Left renal cortex interstitium (tissue), 4 donors: ENCODE measurements around the gene RNF25. TPM values are rescaled to one million over a fixed set of nuclear protein-coding genes. Genes with fewer than 3 reads are reported as not detected.

Source experiments
- DNase-seq, 4 donors: peaks; one replicate each; pipeline ENCODE4 v3.0.0-alpha.2; 2013; ENCODE audit warnings: low read depth in 4 of 4, low spot score in 2 of 4, missing footprints in 1 of 4
- polyA plus RNA-seq, 4 donors: library from polyadenylated mRNA; unstranded; fragments of 120-200 nt; gene quantifications; one replicate each; pipeline ENCODE4 v1.2.1, GENCODE V29; 2013; ENCODE audit not compliant: insufficient read length in 4 of 4

The RNF25 gene
- polyA plus RNA-seq, 4 donors = 44.3 to 53.9 (median 48.3) TPM

DNA sequence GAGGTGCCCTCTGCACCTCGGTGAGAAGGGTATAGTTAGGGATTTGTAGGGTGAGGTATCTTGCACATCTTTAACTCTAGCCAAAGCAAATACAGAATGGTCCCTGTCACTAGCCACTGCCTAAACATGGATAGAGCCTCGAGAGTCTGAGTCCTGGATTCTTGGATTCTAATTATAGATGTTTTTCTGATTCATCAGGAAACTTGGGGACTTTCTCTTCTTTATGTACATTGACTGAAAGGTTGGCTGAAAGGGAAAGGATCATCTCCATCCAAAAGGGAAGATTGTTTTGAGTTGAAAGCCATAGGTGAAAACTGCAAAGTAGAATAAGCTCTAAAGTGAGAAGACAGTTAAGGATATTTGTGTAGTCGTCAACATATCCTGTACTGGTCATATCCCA, 8.3 kb upstream of the RNF25 start:
- DNase-seq = no peak

- no peak for DNase-seq
These were observed 7.3 kb upstream of the RNF25 start for GRCh38 chr2:218679119-218679518.

DNA sequence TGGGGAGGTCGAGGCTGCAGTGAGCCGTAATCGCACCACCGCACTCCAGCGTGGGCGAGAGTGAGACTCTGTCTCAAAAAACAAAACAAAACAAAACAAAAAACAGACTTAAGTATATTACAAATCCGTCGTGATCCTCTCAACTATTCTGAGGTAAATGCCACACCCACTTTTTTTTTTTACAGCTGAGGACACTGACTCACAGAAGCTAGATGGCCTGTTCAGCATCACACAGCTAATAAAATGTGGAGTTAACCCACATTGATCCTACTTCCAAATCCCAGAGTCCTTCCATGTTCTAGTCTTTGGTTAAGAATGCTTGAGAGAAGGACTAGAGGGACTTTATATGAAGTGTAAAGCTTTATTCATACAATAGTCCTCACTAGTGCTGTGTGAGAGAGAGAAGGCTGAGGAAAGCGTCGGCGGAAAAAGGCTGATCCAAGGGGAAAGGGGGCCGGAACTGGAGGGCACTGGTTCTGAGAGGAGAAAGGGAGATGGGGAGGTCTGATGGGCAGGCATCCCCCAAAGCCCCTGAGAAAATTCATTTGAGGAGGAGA, 627 bp downstream of the RNF25 start:
- DNase-seq = no peak

DNA sequence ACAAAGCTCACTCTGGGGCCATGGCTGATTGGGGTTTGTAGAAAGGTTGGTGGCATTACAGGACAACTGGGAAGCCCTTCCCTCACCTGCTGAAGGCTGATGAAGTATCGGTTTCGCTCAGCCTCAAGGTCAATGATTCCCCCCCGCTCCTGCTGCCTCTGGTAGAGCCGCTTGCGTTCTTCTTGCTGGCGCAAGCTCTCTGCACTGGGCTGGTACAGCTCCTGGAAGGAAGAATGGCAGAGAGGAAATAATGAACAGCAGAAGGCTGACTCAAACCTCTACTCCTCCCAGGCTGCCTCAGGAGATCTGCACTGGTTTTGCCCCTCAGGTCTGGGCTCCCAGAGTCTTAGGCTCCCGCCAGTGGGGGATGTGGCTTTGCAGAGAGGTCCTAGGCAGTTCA, 7.1 kb downstream of the RNF25 start:
- DNase-seq = no peak

DNA sequence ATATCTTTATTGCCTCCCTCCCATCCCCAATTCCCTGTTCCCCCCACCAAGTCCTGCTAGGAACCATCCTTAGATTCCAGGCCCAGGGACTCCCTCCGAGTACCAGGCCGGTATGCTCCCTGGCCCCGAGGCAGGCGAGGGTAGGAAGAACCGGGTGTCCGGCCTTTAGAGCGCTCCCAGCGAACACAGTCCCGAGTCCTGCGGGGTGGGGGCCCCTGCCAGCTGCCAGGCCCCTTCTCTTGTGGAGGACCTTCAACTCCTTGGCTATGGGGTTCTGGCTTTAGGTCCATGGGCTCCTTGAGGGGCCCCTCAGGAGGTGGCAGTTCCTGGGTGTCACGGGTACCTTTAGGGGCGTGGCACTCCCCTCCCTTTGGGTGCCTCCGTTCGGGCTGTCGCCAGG, 7.9 kb downstream of the RNF25 start:
- DNase-seq = no peak

- no peak for DNase-seq
These were observed 9.0 kb downstream of the RNF25 start for GRCh38 chr2:218662827-218663226.

DNA sequence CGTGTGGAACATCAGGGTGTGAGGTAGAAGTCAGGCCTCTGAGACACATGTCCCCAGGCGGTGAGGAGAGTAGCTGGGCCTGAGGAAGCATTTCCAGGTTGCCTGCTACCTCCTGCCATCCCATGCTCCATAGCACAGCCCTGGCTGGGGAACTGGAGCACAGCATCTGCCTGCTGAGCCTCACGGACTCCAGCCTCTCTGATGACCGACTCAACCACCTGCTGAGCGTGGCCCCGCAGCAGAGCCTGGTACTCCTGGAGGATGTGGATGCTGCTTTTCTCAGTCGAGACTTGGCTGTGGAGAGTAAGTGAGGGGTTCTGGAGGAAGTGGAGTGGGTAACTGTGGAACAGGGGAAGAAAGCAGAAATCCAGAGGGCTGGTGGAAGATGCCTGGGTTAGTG, 9.4 kb downstream of the RNF25 start:
- no peak for DNase-seq

DNA sequence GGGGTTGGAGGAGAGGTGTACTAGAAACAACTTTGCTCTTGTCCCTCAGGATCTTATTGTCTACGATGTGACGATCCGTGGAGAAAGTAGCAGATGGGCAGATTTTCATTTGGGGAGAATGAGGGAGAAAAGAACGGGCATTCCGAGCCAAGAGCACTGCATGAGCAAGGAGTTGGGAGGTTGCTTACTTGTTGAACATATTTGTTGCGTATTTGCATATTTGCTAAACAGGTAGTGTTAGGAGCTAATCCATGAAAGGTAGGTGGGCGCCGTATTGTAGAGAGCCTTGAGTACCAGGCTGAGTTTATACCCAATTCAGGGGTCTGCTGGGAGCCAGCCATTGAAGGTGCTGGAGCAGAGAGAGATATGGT, 11.8 kb downstream of the RNF25 start:
- no peak for DNase-seq

DNA sequence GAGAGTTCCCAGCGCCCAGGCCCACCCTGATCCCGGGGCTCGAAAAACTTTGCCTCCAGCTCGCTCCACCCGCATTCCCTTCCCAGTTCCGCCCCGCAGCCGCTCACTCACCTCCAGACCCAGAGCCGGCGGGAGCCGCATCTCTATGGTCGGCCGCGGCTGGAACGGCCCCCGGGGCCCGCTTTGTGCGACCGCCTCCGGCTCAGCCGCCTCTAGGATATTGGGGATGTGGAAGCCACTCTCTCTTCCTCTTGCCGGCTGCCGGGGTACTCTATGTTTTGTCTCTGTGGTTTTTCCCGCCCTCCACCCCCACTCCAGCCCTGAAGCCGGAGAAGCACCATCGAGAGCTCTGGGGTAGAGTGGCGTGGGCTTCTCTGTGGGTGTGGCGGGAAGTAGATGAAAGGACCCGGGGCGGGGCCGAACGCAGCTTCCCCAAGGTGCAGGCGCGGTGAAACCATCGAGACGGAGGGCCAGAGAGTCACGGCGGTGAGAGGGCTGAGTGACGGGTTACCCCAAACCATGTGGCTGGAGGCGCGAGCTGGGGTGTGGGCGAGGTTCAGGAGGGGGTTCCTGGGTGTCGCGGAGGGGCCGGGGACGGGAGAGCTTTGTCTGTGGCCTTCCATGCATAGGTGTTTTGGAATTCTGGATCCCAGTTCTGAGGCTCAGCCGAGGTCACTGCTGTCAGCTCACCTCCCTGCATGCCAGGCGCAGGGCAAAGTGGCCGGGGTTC, 12.4 kb downstream of the RNF25 start, which contains the start of the genes BCS1L and ZNF142:
BCS1L (plus strand) TSS at position 426 of the 730 bp plus-strand sequence. CDS start 1,305 bp downstream, outside the sequence.
ZNF142 (minus strand) TSS at position 366 of the 730 bp plus-strand sequence. CDS start 3,194 bp downstream, outside the sequence.
- peak; percentile 65 to 85 (median 76) for DNase-seq

GRCh38 chr2:218658671-218659257, 13.0 kb downstream of the RNF25 start:
- DNase-seq = no peak

GRCh38 chr2:218655751-218656150, 16.1 kb downstream of the RNF25 start:
- no peak for DNase-seq

GRCh38 chr2:218648787-218649100, 23.1 kb downstream of the RNF25 start:
- no peak for DNase-seq

- DNase-seq = no peak
These were observed 23.6 kb downstream of the RNF25 start for GRCh38 chr2:218648088-218648786.

DNA sequence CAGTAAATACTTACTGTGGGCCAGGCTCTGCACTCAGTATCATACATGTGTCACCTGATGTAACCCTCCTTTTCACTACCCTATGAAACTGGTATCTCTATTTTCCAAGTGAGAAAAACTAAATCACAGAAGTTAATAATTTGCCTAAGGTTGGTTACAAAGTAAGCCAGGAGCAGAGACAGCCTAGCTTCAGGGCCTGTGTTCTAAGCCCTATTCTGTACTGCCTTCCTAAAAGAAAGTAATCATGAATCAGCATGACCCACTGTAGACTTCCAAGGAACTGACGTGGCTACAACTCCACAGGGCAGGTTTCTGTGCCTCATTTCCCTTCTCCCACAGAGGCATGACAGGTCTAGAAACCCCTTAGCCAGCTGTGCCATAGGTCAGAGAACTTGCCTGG, 26.7 kb downstream of the RNF25 start:
- no peak for DNase-seq

DNA sequence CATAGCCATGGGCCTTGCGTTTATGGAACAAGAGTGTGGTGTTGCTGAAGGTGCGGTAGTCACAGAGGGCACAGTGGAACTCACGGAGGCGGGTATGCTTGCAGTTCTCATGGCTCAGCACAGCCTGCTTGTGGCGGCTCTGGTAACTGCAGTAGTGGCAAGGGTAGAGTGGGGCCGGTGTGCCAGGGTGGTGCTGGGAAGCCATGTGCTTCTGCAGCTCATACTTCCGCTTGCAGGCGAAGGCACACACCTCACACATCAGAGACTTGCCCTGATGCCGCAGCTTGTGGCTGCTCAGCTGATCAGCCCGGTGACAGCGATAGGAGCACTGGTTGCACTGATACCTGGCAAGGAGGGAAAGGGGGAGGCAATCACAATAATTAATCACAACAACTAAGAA, 27.1 kb downstream of the RNF25 start:
- no peak for DNase-seq

DNA sequence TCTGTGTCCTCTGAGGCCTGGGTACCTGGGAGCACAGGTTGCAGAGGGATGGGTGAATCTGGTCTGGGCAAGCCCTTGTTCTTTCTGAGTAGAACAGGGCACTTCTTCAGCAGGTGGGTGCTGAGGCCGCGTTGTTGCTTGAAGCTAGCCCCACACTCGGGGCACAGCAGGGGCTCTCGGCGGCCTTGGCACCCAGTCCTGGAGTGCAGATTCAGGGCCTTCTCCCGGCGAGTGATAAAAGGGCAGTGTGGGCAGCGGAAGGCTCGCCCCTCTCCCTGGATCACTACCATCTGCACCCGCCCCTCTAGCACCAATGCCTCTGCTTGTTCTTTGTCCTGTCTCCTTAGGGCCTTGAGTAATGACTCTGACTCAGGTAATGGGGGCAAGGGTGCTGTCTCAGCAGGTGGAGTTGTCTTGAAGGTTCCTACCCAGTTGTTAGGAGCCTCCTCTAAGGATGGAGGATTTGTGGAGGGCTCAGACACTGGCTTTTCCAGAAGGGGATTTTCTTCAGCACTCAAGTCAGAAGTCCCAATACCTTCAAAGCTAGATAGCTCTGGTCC, 28.0 kb downstream of the RNF25 start:
- DNase-seq = no peak

DNA sequence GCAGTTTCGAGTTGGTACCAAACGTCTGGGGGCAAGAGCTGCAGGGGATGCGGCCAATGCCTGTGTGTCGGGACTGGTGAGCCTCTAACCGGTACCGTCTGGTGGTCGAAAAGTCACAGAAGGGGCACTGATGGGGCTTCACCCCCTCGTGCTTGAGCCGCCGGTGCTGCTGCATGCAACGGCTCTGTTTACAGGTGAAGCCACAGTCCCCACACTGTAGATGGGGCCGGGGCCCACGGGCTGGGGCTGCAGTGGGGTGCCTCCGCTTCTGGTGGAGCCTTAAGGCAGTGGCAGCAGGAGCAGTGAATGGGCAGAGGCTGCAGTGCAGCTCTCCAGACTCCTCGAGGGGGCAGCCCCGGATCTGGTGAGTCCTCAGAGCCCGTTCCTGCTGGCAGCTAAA, 29.0 kb downstream of the RNF25 start:
- no peak for DNase-seq

GRCh38 chr2:218642121-218642656, 29.6 kb downstream of the RNF25 start:
- DNase-seq = no peak

- DNase-seq = no peak
These were observed 33.4 kb downstream of the RNF25 start for GRCh38 chr2:218638372-218638771.

- DNase-seq = no peak
These were observed 36.1 kb downstream of the RNF25 start for GRCh38 chr2:218635719-218636118.

DNA sequence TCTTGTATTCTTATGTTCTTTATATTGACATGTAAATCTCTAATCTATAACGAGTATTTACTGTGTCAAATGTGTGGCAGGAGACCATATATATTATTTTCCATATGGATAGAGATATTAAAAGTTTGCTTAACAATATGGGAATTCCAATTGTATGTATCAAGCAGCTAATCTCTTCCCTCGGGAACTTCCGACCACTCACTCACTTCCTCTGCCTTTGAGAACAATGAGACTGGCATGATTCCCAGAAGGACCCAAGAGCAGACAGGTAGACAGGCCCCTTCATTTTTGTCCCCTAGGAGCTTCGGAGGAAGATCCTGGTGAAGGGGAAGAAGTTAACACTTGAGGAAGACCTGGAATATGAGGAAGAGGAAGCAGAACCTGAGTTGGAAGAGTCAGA, 40.0 kb downstream of the RNF25 start:
- DNase-seq = no peak
